ENCODE measurements around the gene SP2. TPM values are rescaled to one million over a fixed set of nuclear protein-coding genes. Genes with fewer than 3 reads are reported as not detected.

Gene SP2
- total and polyA plus RNA-seq, 2 of the 13 experiments (the other 11 are each of a cell fraction or from before 2014, with no cell fraction given): 1.4 to 4.8 TPM

- TF ChIP-seq ZNF788 (CRISPR knock-in tag; IDR thresholded peaks at IDR 0.05; ENCODE audit: borderline replicate concordance) (no peak; the same call in 1 of the 2 replicates), NCOA1 (CRISPR knock-in tag; IDR thresholded peaks at IDR 0.05) (no peak), MYC (CRISPR knock-in tag; IDR thresholded peaks at IDR 0.05; ENCODE audit: borderline replicate concordance) (no peak), IRF2 (CRISPR knock-in tag; IDR thresholded peaks at IDR 0.05) (no peak), ZNF737 (CRISPR knock-in tag; IDR thresholded peaks at IDR 0.05; ENCODE audit: borderline replicate concordance) (no peak), ZNF432 (CRISPR knock-in tag; IDR thresholded peaks at IDR 0.05; ENCODE audit: borderline replicate concordance) (no peak), ZSCAN20 (CRISPR knock-in tag; IDR thresholded peaks at IDR 0.05; ENCODE audit: borderline replicate concordance) (no peak), ZNF318 (CRISPR knock-in tag; IDR thresholded peaks at IDR 0.05) (no peak), ZFP36L2 (CRISPR knock-in tag; IDR thresholded peaks at IDR 0.05) (no peak), ZNF431 (CRISPR knock-in tag; IDR thresholded peaks at IDR 0.05; ENCODE audit: borderline replicate concordance, low read depth) (0 out of 2 replicates have a peak, but pooled peaks have one; percentile 43), ARNTL (CRISPR knock-in tag; IDR thresholded peaks at IDR 0.05) (no peak), THAP11 (CRISPR knock-in tag; IDR thresholded peaks at IDR 0.05) (no peak), XBP1 (CRISPR knock-in tag; IDR thresholded peaks at IDR 0.05) (no peak), ZFY (CRISPR knock-in tag; IDR thresholded peaks at IDR 0.05) (peak; percentile 59; the same call in 1 of the 2 replicates), TIGD3 (CRISPR knock-in tag; IDR thresholded peaks at IDR 0.05; ENCODE audit: borderline replicate concordance) (no peak), ZFAT (CRISPR knock-in tag; conservative IDR thresholded peaks at IDR 0.05) (no peak), ATRX (CRISPR knock-in tag; IDR thresholded peaks at IDR 0.05; ENCODE audit: borderline replicate concordance) (no peak)
- TF ChIP-seq, protein P1, sequence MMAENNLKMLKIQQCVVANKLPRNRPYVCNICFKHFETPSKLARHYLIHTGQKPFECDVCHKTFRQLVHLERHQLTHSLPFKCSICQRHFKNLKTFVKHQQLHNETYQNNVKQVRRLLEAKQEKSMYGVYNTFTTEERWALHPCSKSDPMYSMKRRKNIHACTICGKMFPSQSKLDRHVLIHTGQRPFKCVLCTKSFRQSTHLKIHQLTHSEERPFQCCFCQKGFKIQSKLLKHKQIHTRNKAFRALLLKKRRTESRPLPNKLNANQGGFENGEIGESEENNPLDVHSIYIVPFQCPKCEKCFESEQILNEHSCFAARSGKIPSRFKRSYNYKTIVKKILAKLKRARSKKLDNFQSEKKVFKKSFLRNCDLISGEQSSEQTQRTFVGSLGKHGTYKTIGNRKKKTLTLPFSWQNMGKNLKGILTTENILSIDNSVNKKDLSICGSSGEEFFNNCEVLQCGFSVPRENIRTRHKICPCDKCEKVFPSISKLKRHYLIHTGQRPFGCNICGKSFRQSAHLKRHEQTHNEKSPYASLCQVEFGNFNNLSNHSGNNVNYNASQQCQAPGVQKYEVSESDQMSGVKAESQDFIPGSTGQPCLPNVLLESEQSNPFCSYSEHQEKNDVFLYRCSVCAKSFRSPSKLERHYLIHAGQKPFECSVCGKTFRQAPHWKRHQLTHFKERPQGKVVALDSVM (CRISPR knock-in tag; IDR thresholded peaks at IDR 0.05): peak; percentile 49; the same call in 1 of the 2 replicates
These were observed 61.0 kb downstream of the SP2 start (continued) for GRCh38 chr17:47956791-47957590.

All from HepG2 (cell line).